HG02840 (cell line): Measurements from ENCODE around the gene CDH22.

Experiments
- ATAC-seq: cut with Tn5 transposase; IDR thresholded peaks from one replicate; pipeline ENCODE4 v1.9.1; 2021; ENCODE audit warnings: mild to moderate bottlenecking, moderate library complexity, moderate number of reproducible peaks; ENCODE audit not compliant: unreplicated experiment, low FRiP score

CDH22 gene

GRCh38 chr20:46157076-46157592, 151.2 kb downstream of the CDH22 start:
- ATAC-seq = no peak

- no peak for ATAC-seq
These were observed 152.2 kb downstream of the CDH22 start for GRCh38 chr20:46156065-46156464.

- no peak for ATAC-seq
These were observed 153.5 kb downstream of the CDH22 start for GRCh38 chr20:46154796-46155195.

GRCh38 chr20:46154305-46154704, 154.0 kb downstream of the CDH22 start:
- ATAC-seq = no peak

GRCh38 chr20:46152824-46153586, 155.3 kb downstream of the CDH22 start:
- ATAC-seq = no peak

GRCh38 chr20:46151936-46152335, 156.4 kb downstream of the CDH22 start:
- ATAC-seq = no peak

GRCh38 chr20:46150943-46151342, 157.4 kb downstream of the CDH22 start:
- ATAC-seq = no peak

GRCh38 chr20:46148313-46149208, 159.7 kb downstream of the CDH22 start:
- ATAC-seq = no peak

GRCh38 chr20:46145713-46146112, 162.6 kb downstream of the CDH22 start:
- no peak for ATAC-seq

- no peak for ATAC-seq
These were observed 163.8 kb downstream of the CDH22 start for GRCh38 chr20:46144432-46145025.

- ATAC-seq = no peak
These were observed 166.2 kb downstream of the CDH22 start for GRCh38 chr20:46142124-46142523.

- ATAC-seq = no peak
These were observed 168.3 kb downstream of the CDH22 start for GRCh38 chr20:46139908-46140482.

- no peak for ATAC-seq
These were observed 168.9 kb downstream of the CDH22 start for GRCh38 chr20:46139266-46139889.

GRCh38 chr20:46137816-46138215, 170.5 kb downstream of the CDH22 start:
- no peak for ATAC-seq

GRCh38 chr20:46135856-46136633, 172.3 kb downstream of the CDH22 start:
- no peak for ATAC-seq

GRCh38 chr20:46134716-46135115, 173.6 kb downstream of the CDH22 start:
- ATAC-seq = no peak

GRCh38 chr20:46133886-46134654, 174.2 kb downstream of the CDH22 start:
- no peak for ATAC-seq

- ATAC-seq = no peak
These were observed 175.6 kb downstream of the CDH22 start for GRCh38 chr20:46132705-46133120.

- no peak for ATAC-seq
These were observed 176.9 kb downstream of the CDH22 start for GRCh38 chr20:46131396-46131795.
